HG03039 (cell line): ENCODE data around the gene KIAA0232.
"Not testable (repeated sequence)": the region's sequence is repeated elsewhere in the genome, so short reads cannot be mapped to it uniquely, and the experiment has no call there.

Experiments
- ATAC-seq: cut with Tn5 transposase; IDR thresholded peaks from one replicate; pipeline ENCODE4 v1.9.1; 2021; ENCODE audit warnings: mild to moderate bottlenecking, moderate library complexity; ENCODE audit not compliant: unreplicated experiment

KIAA0232 gene

GRCh38 chr4:6911917-6912316 is 129.4 kb downstream of the KIAA0232 start:
- not testable (repeated sequence) for ATAC-seq

GRCh38 chr4:6912441-6912840 is 129.9 kb downstream of the KIAA0232 start:
- no peak for ATAC-seq

GRCh38 chr4:6913350-6913905 is 130.9 kb downstream of the KIAA0232 start:
- no peak for ATAC-seq

- ATAC-seq = no peak
Measured at GRCh38 chr4:6914448-6914847, 131.9 kb downstream of the KIAA0232 start.

GRCh38 chr4:6915041-6916005 is 132.8 kb downstream of the KIAA0232 start:
- no peak for ATAC-seq

GRCh38 chr4:6916069-6916586 is 133.6 kb downstream of the KIAA0232 start:
- ATAC-seq = no peak

- ATAC-seq = peak; percentile 45
Measured at GRCh38 chr4:6916587-6917460, 134.3 kb downstream of the KIAA0232 start.

- peak; percentile 49 for ATAC-seq
Measured at GRCh38 chr4:6917461-6918271, 135.1 kb downstream of the KIAA0232 start.

- no peak for ATAC-seq
Measured at GRCh38 chr4:6918338-6918737, 135.8 kb downstream of the KIAA0232 start.

- ATAC-seq = no peak
Measured at GRCh38 chr4:6920171-6920570, 137.6 kb downstream of the KIAA0232 start.

GRCh38 chr4:6923507-6923906 is 141.0 kb downstream of the KIAA0232 start:
- ATAC-seq = no peak

GRCh38 chr4:6924361-6924779 is 141.8 kb downstream of the KIAA0232 start:
- ATAC-seq = no peak

- ATAC-seq = no peak
Measured at GRCh38 chr4:6925357-6925836, 142.9 kb downstream of the KIAA0232 start.

- ATAC-seq = no peak
Measured at GRCh38 chr4:6926081-6926480, 143.6 kb downstream of the KIAA0232 start.

GRCh38 chr4:6926681-6927478 is 144.4 kb downstream of the KIAA0232 start:
- no peak for ATAC-seq

GRCh38 chr4:6928081-6928480 is 145.6 kb downstream of the KIAA0232 start:
- no peak for ATAC-seq

- ATAC-seq = no peak
Measured at GRCh38 chr4:6929339-6929811, 146.8 kb downstream of the KIAA0232 start.

GRCh38 chr4:6929812-6930464 is 147.4 kb downstream of the KIAA0232 start:
- ATAC-seq = no peak

GRCh38 chr4:6932475-6932874 is 149.9 kb downstream of the KIAA0232 start:
- ATAC-seq = no peak
